A549 (cell line): Measurements from ENCODE around the gene C5orf15. TPM values are rescaled to one million over a fixed set of nuclear protein-coding genes. Genes with fewer than 3 reads are reported as not detected.
A peak's percentile ranks its signal among the peaks of the same experiment; 100 is the strongest.

ENCODE experiments used
- ATAC-seq, 2 experiments: fragments of 200-7000 bp in 1 of 2; fragments of >200 bp in 1 of 2; cut with Nextera tagmentation in 1 of 2; cut with Tn5 transposase in 1 of 2; 3 replicates each; pipeline versions ENCODE4 v1.8.0 to v1.9.1; 2018 to 2020; ENCODE audit warnings: mild to moderate bottlenecking in 1 of 2, moderate library complexity in 1 of 2
- CTCF ChIA-PET: fragments of 300-600 bp; sonication (Branson Sonifier 250); formaldehyde crosslinking; extraction: SDS; loops from one replicate; lab custom pipeline; 2021; ENCODE audit warnings: antibody characterized with exemption, inconsistent platforms; lab: Yijun Ruan, JAX
- POLR2A ChIA-PET: fragments of 350-600 bp; formaldehyde crosslinking; extraction: SDS; loops from one replicate; lab custom pipeline; 2021; ENCODE audit warnings: antibody characterized with exemption, inconsistent platforms; lab: Yijun Ruan, JAX
- DNase-seq, 2 experiments: peaks; one replicate each; pipeline versions ENCODE4 v3.0.0 to v3.0.0-alpha.2; 2011 to 2016; ENCODE audit warnings: low read depth in 1 of 2, low spot score in 1 of 2
- FAIRE-seq: peaks from 2 replicates; lab custom pipeline; 2011; peaks lifted over from hg19 to GRCh38; lab: Jason Lieb, UNC
- H3K27ac ChIP-seq, 2 experiments: fragments of >200 bp; sonication (Bioruptor Twin); formaldehyde crosslinking; 3 replicates each; pipeline ENCODE4 v1.5.1; 2016 to 2017
- H3K4me1 ChIP-seq: fragments of >200 bp; sonication (Bioruptor Twin); formaldehyde crosslinking; 3 replicates; pipeline ENCODE4 v1.6.1; 2016
- H3K4me2 ChIP-seq: fragments of >200 bp; sonication (Bioruptor Twin); formaldehyde crosslinking; 3 replicates; pipeline ENCODE4 v1.6.1; 2016
- H3K4me3 ChIP-seq: fragments of >200 bp; sonication (Bioruptor Twin); formaldehyde crosslinking; 3 replicates; pipeline ENCODE4 v1.5.1; 2016
- H3K9me3 ChIP-seq: fragments of >200 bp; sonication (Bioruptor Twin); formaldehyde crosslinking; 3 replicates; pipeline ENCODE4 v1.6.1; 2016
- CBX2 ChIP-seq: fragments of 200-600 bp; sonication (generic); IDR thresholded peaks from 2 replicates; pipeline ENCODE4 v1.6.1; 2016; ENCODE audit warnings: low read depth, mild to moderate bottlenecking, borderline replicate concordance
- CHD2 ChIP-seq: fragments of 150-350 bp; IDR thresholded peaks from 2 replicates; pipeline ENCODE4 v1.6.1; 2014; ENCODE audit warnings: low read length; ENCODE audit not compliant: partially characterized antibody
- CHD4 ChIP-seq: fragments of 200-600 bp; sonication (generic); IDR thresholded peaks from 2 replicates; pipeline ENCODE4 v1.6.1; 2016; ENCODE audit warnings: antibody characterized with exemption, mild to moderate bottlenecking, borderline replicate concordance
- FOSL2 ChIP-seq, 2 experiments: fragments of 450-650 bp in 1 of 2; fragments of >200 bp in 1 of 2; sonication (Bioruptor Twin) in 1 of 2; formaldehyde crosslinking; IDR thresholded peaks; 2 replicates each; pipeline versions ENCODE4 v1.5.0 to v1.6.1; 2016 to 2020; ENCODE audit warnings: mild to moderate bottlenecking in 1 of 2, moderate library complexity in 1 of 2
- FOXS1 ChIP-seq: fragments of 250-450 bp; sonication (Bioruptor Pico); IDR thresholded peaks from 2 replicates; pipeline ENCODE4 v1.5.0; 2020; ENCODE audit warnings: mild to moderate bottlenecking, moderate library complexity
- GATA3 ChIP-seq: IDR thresholded peaks from 2 replicates; pipeline ENCODE4 v1.6.1; 2012; ENCODE audit warnings: borderline replicate concordance
- HOXB13 ChIP-seq: fragments of 250-450 bp; sonication (Bioruptor Pico); IDR thresholded peaks from 2 replicates; pipeline ENCODE4 v1.5.0; 2020; ENCODE audit warnings: low read depth, mild to moderate bottlenecking, moderate library complexity
- JUN ChIP-seq, 2 experiments: fragments of >200 bp; sonication (Bioruptor Twin); formaldehyde crosslinking; IDR thresholded peaks; 2 replicates in 1 of 2; 3 replicates in 1 of 2; pipeline ENCODE4 v1.6.1; 2016 to 2017
- MAZ ChIP-seq: fragments of 150-350 bp; IDR thresholded peaks from 2 replicates; pipeline ENCODE4 v1.6.1; 2014; ENCODE audit warnings: antibody characterized with exemption, low read depth, low read length, borderline replicate concordance
- MYC ChIP-seq: IDR thresholded peaks from 2 replicates; pipeline ENCODE4 v1.6.1; 2012; ENCODE audit warnings: mild to moderate bottlenecking, inconsistent platforms, low read length, improper control_type of control experiment, borderline replicate concordance
- NPAS2 ChIP-seq: fragments of 250-450 bp; sonication (Bioruptor Pico); IDR thresholded peaks from 2 replicates; pipeline ENCODE4 v1.8.0; 2022; ENCODE audit warnings: mild to moderate bottlenecking, moderate library complexity, borderline replicate concordance
- SMC3 ChIP-seq: fragments of >200 bp; sonication (Bioruptor Twin); formaldehyde crosslinking; IDR thresholded peaks from 3 replicates; pipeline ENCODE4 v1.6.1; 2018; ENCODE audit warnings: inconsistent platforms
- TFCP2L1 ChIP-seq: fragments of 250-450 bp; sonication (Bioruptor Pico); IDR thresholded peaks from 2 replicates; pipeline ENCODE4 v1.5.0; 2021; ENCODE audit warnings: mild to moderate bottlenecking
- TP53 ChIP-seq: fragments of 250-450 bp; sonication (Bioruptor Pico); IDR thresholded peaks from 2 replicates; pipeline ENCODE4 v1.5.0; 2021; ENCODE audit warnings: mild to moderate bottlenecking, moderate library complexity
- ZC3H11A ChIP-seq: fragments of 450-650 bp; IDR thresholded peaks from 2 replicates; pipeline ENCODE4 v1.6.1; 2014; ENCODE audit warnings: antibody characterized with exemption, mild to moderate bottlenecking
- ZNF302 ChIP-seq: fragments of 250-450 bp; sonication (Bioruptor Pico); IDR thresholded peaks from 2 replicates; pipeline ENCODE4 v1.9.0; 2021; ENCODE audit warnings: inconsistent platforms, mild to moderate bottlenecking, moderate library complexity
- WGBS: methylation state at CpG from one replicate; pipeline ENCODE4 v1.1.6; 2017; ENCODE audit errors: missing lambda C conversion rate; 5-methylcytosine and 5-hydroxymethylcytosine counted together
- polyA plus RNA-seq, 4 experiments: library from polyadenylated mRNA; depleted of rRNA in 3 of 4; stranded (reverse); fragments of >200 nt; fragmentation: RNase III in 1 of 4; extraction: RNeasy Plus Mini Kit Qiagen cat#74134 plus additional on column Dnase treatment in 1 of 4; gene quantifications; 2 replicates in 3 of 4; 3 replicates in 1 of 4; pipeline ENCODE4 v1.2.3, GENCODE V29; 2011 to 2017
- TF ChIP-seq, protein P1 (sequence below): fragments of 250-450 bp; sonication (Bioruptor Pico); IDR thresholded peaks from 2 replicates; pipeline ENCODE4 v1.5.0; 2020; ENCODE audit warnings: low read depth, mild to moderate bottlenecking, moderate library complexity
- TF ChIP-seq, protein P2 (sequence below): fragments of 450-650 bp; IDR thresholded peaks from 2 replicates; pipeline ENCODE4 v1.6.1; 2014; ENCODE audit warnings: antibody characterized with exemption
- TF ChIP-seq, protein P3 (sequence below): fragments of 250-450 bp; sonication (Bioruptor Pico); IDR thresholded peaks from 2 replicates; pipeline ENCODE4 v1.5.0; 2021; ENCODE audit warnings: mild to moderate bottlenecking, moderate library complexity, borderline replicate concordance
- TF ChIP-seq, protein P4 (sequence below): IDR thresholded peaks from 2 replicates; pipeline ENCODE4 v1.6.1; 2012
- TF ChIP-seq, protein P5 (sequence below): fragments of >200 bp; sonication (Bioruptor Twin); formaldehyde crosslinking; IDR thresholded peaks from 3 replicates; pipeline ENCODE4 v1.6.1; 2016

The C5orf15 gene
- polyA plus RNA-seq, 2 of the 4 experiments (the other 2 are of a cell fraction) = 92.9 to 126 TPM

DNA sequence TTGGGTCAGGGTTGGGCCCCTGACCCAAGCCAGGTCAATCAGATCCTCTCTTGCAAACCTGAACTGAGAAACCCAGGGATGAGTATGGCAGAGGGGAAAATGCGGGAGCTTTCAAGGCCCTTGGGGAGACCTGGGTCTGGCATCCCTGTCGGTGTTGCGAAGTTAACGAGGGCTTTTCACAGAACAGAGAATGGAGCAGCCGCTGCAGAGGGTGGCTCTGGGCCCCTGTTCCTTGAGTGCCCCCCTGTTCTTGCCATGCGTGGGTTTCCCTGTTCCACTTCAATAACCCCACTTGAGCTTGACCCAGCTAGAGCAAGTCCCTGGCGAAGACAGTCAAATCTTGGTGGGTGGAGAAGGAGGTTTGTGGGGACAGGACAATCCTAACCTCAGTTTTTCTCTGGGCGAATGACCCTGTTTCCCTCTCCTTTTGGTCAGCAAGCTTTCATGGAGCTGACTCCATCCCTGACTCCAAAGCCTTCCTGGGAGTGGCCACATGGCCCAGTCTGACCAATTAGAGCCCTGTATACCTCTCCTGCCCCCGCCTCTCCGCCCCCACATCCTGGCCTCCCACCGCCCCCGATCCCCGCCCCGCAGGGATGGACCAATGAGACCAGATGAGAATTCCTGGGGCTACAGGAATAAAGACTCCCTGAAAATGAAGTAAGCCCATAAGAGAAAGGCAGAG lies 39.3 kb upstream of the C5orf15 start:
- Histone ChIP-seq H3K4me3 (no peak overlapping the region), H3K27ac (peak overlapping the region in 1 of 2 experiments; percentile 7; a peak in 2 of 6 replicates), H3K4me2 (0 out of 3 replicates have a peak overlapping the region, but pooled peaks have one; percentile 1), H3K4me1 (peaks cover 26% of the 10 kb centered on the region), H3K9me3 (no peaks in the 10 kb centered on the region)
- FAIRE-seq (no peak), ATAC-seq (peak in 1 of 2 experiments; percentile 18; a peak in 2 of 6 replicates), DNase-seq (peak in 1 of 2 experiments; percentile 44)
- ChIA-PET POLR2A (interaction anchor here (1.9 kb wide), 1 partner anchor 11 kb away, joined by 10 read pairs; no protein-coding TSS in a partner anchor), CTCF (interaction anchor here (1.1 to 6.4 kb wide), 7 partner anchors 10 to 143 kb away, joined by 3 to 36 read pairs (median 5); no protein-coding TSS in a partner anchor)
- 88% methylated on average over 11 of the region's 14 CpGs for WGBS
- TF ChIP-seq CBX2 (no peak), FOXS1 (CRISPR knock-in tag) (no peak)
- TF ChIP-seq, protein P1, sequence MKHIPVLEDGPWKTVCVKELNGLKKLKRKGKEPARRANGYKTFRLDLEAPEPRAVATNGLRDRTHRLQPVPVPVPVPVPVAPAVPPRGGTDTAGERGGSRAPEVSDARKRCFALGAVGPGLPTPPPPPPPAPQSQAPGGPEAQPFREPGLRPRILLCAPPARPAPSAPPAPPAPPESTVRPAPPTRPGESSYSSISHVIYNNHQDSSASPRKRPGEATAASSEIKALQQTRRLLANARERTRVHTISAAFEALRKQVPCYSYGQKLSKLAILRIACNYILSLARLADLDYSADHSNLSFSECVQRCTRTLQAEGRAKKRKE (CRISPR knock-in tag) = no peak
- TF ChIP-seq, protein P2, sequence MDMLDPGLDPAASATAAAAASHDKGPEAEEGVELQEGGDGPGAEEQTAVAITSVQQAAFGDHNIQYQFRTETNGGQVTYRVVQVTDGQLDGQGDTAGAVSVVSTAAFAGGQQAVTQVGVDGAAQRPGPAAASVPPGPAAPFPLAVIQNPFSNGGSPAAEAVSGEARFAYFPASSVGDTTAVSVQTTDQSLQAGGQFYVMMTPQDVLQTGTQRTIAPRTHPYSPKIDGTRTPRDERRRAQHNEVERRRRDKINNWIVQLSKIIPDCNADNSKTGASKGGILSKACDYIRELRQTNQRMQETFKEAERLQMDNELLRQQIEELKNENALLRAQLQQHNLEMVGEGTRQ = peak; percentile 61
- TF ChIP-seq, all 56 proteins: peak for 1

DNA sequence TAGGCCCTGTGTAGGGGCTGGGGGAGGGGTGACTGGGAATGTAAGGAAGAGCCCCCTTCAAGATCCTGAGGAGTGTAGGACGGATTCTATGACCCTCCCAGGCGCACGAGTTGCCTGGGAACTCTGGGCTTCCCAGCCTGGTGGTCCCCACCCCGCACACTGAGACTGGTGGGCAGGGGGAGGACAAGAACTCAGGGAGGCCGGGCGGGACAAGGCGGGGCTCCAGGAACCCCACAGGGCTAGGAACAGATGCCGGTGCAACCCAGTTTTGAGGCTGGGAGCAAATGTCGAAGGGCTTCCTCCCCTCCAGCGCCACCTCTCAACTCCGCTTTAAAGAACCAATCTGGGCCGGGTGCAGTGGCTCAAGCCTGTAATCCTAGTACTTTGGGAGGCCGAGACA lies 37.7 kb upstream of the C5orf15 start:
- H3K4me2 ChIP-seq = peak overlapping the region; percentile 85
- peak overlapping the region; percentile 90 for H3K4me3 ChIP-seq
- DNase-seq (no peak), ATAC-seq (no peak)
- WGBS = 96% methylated on average over 12 of the region's 13 CpGs
- no peak for TF ChIP-seq CHD4
- TF ChIP-seq, all 56 proteins: peak for 0
- Histone ChIP-seq H3K9me3 (no peaks in the 10 kb centered on the region), H3K27ac (peak overlapping the region; percentile 98), H3K4me1 (peaks cover 42% of the 10 kb centered on the region)
- CTCF ChIA-PET = interaction anchor here (1.2 to 6.4 kb wide), 5 partner anchors 9 to 145 kb away, joined by 3 to 36 read pairs (median 5); no protein-coding TSS in a partner anchor
- FAIRE-seq = no peak
- POLR2A ChIA-PET = interaction anchor here (0.7 to 1.9 kb wide), 2 partner anchors 12 to 220 kb away, joined by 10 to 15 read pairs; no protein-coding TSS in a partner anchor

DNA sequence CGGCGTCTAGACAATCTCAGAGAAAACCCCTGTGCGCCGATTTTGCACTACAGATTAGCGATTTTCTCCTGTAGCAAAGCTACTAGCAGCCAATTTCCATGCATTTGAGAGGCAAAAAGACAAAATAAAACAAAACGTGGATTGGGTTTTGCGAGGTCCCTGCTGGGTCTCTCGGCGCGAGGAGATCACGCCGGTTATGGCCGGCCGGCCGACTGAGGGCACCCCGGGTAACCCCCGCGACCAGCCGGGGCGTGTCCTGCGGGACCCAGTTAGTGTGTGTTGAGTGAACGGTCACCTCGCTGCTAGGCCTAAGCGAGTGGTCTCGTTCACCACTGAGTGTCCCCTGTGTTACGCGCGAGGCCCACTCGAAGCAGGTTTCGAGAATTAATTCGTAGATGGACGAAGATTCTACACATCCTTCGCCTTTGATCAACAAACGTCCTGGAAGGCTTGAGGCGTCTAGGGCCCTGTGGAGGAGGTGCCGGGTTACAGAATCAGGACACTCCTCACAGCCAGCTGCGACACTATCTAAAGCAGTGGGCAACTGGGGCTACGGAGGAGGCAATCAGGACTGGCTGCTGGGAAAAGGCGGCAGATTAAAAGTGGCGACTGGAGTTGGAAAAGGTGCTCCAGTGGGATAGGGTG lies 37.1 kb upstream of the C5orf15 start:
- Histone ChIP-seq H3K4me3 (peak overlapping the region; percentile 90), H3K4me2 (peak overlapping the region; percentile 85), H3K9me3 (no peaks in the 10 kb centered on the region), H3K27ac (peak overlapping the region; percentile 98), H3K4me1 (peaks cover 48% of the 10 kb centered on the region)
- WGBS = 25% methylated on average over 38 of the region's 40 CpGs
- CTCF ChIA-PET = interaction anchor here (1.1 to 6.4 kb wide), 8 partner anchors 9 to 141 kb away, joined by 3 to 36 read pairs (median 4); no protein-coding TSS in a partner anchor
- DNase-seq = peak; percentile 48 to 78
- ATAC-seq = peak; percentile 45 to 60; a peak in 4 of 6 replicates
- FAIRE-seq = no peak
- POLR2A ChIA-PET = interaction anchor here (0.6 to 1.4 kb wide), 10 partner anchors 9 to 172 kb away, joined by 3 to 11 read pairs (median 4); partner anchors contain the start of gene SKP1
- TF ChIP-seq MYC (peak; percentile 70; the same call in 1 of the 2 replicates), MAZ (no peak), NPAS2 (CRISPR knock-in tag) (no peak), GATA3 (no peak), FOXS1 (CRISPR knock-in tag) (no peak), CHD2 (no peak), TFCP2L1 (CRISPR knock-in tag) (no peak), SMC3 (no peak), ZC3H11A (no peak), FOSL2 (IDR thresholded peaks at IDR 0.05) (no peak), FOSL2 (CRISPR knock-in tag; IDR thresholded peaks at IDR 0.05) (no peak), TP53 (peak; percentile 20; the same call in 1 of the 2 replicates), CHD4 (no peak), JUN (IDR thresholded peaks at IDR 0.05) (no peak), HOXB13 (CRISPR knock-in tag) (no peak), ZNF302 (CRISPR knock-in tag) (no peak)
- TF ChIP-seq, protein P3, sequence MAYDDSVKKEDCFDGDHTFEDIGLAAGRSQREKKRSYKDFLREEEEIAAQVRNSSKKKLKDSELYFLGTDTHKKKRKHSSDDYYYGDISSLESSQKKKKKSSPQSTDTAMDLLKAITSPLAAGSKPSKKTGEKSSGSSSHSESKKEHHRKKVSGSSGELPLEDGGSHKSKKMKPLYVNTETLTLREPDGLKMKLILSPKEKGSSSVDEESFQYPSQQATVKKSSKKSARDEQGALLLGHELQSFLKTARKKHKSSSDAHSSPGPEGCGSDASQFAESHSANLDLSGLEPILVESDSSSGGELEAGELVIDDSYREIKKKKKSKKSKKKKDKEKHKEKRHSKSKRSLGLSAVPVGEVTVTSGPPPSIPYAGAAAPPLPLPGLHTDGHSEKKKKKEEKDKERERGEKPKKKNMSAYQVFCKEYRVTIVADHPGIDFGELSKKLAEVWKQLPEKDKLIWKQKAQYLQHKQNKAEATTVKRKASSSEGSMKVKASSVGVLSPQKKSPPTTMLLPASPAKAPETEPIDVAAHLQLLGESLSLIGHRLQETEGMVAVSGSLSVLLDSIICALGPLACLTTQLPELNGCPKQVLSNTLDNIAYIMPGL (CRISPR knock-in tag) = no peak
- TF ChIP-seq, protein P4, sequence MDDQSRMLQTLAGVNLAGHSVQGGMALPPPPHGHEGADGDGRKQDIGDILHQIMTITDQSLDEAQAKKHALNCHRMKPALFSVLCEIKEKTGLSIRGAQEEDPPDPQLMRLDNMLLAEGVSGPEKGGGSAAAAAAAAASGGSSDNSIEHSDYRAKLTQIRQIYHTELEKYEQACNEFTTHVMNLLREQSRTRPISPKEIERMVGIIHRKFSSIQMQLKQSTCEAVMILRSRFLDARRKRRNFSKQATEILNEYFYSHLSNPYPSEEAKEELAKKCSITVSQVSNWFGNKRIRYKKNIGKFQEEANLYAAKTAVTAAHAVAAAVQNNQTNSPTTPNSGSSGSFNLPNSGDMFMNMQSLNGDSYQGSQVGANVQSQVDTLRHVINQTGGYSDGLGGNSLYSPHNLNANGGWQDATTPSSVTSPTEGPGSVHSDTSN = no peak
- TF ChIP-seq, protein P1 (CRISPR knock-in tag) = no peak
- TF ChIP-seq, protein P5, sequence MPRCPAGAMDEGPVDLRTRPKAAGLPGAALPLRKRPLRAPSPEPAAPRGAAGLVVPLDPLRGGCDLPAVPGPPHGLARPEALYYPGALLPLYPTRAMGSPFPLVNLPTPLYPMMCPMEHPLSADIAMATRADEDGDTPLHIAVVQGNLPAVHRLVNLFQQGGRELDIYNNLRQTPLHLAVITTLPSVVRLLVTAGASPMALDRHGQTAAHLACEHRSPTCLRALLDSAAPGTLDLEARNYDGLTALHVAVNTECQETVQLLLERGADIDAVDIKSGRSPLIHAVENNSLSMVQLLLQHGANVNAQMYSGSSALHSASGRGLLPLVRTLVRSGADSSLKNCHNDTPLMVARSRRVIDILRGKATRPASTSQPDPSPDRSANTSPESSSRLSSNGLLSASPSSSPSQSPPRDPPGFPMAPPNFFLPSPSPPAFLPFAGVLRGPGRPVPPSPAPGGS = no peak
